ENCODE measurements around the gene MOB3A.
"Not testable (repeated sequence)": the region's sequence is repeated elsewhere in the genome, so short reads cannot be mapped to it uniquely, and the experiment has no call there.

The MOB3A gene

GRCh38 chr19:2043251-2043641, 52.9 kb downstream of the MOB3A start:
- no peak for DNase-seq

GRCh38 chr19:2042485-2043250, 53.5 kb downstream of the MOB3A start:
- no peak for DNase-seq

- DNase-seq, result peak; percentile 61
Measured at GRCh38 chr19:2041683-2042484, 54.2 kb downstream of the MOB3A start.

GRCh38 chr19:2041433-2041682, 54.8 kb downstream of the MOB3A start:
- no peak for DNase-seq

GRCh38 chr19:2040647-2041432, 55.3 kb downstream of the MOB3A start:
- no peak for DNase-seq

GRCh38 chr19:2039959-2040646, 56.0 kb downstream of the MOB3A start:
- no peak for DNase-seq

- DNase-seq, result no peak
Measured at GRCh38 chr19:2039089-2039958, 56.8 kb downstream of the MOB3A start.

GRCh38 chr19:2038284-2039088, 57.6 kb downstream of the MOB3A start:
- DNase-seq, result no peak

GRCh38 chr19:2037651-2038255, 58.4 kb downstream of the MOB3A start:
- no peak for DNase-seq

GRCh38 chr19:2036424-2036823, 59.7 kb downstream of the MOB3A start:
- DNase-seq, result no peak

- DNase-seq, result no peak
Measured at GRCh38 chr19:2035590-2035991, 60.5 kb downstream of the MOB3A start.

- no peak for DNase-seq
Measured at GRCh38 chr19:2034729-2035589, 61.2 kb downstream of the MOB3A start.

- not testable (repeated sequence) for DNase-seq
Measured at GRCh38 chr19:2034253-2034652, 61.9 kb downstream of the MOB3A start.

GRCh38 chr19:2033825-2034159, 62.3 kb downstream of the MOB3A start:
- DNase-seq, result no peak

GRCh38 chr19:2033115-2033824, 62.9 kb downstream of the MOB3A start:
- no peak for DNase-seq

GRCh38 chr19:2032296-2032941, 63.7 kb downstream of the MOB3A start:
- peak; percentile 82 for DNase-seq

GRCh38 chr19:2027361-2027760, 68.8 kb downstream of the MOB3A start:
- no peak for DNase-seq

GRCh38 chr19:2026770-2027169, 69.4 kb downstream of the MOB3A start:
- no peak for DNase-seq

GRCh38 chr19:2022289-2022688, 73.8 kb downstream of the MOB3A start:
- DNase-seq, result no peak
